ENCODE results near the gene LRP1B.
"Not testable (repeated sequence)": the region's sequence is repeated elsewhere in the genome, so short reads cannot be mapped to it uniquely, and the experiment has no call there.

LRP1B gene

GRCh38 chr2:141824790-141825189 lies 306.0 kb downstream of the LRP1B start:
- DNase-seq: no peak

GRCh38 chr2:141820893-141821292 lies 309.9 kb downstream of the LRP1B start:
- no peak overlapping the region for H3K4me3 ChIP-seq (ENCODE audit: insufficient read depth, low read depth, low read length, poor library complexity, severe bottlenecking)
- no peaks in the 10 kb centered on the region for H3K36me3 ChIP-seq (ENCODE audit: control insufficient read depth, insufficient read depth, low read length)
- no peaks in the 10 kb centered on the region for H3K4me1 ChIP-seq (ENCODE audit: control insufficient read depth, insufficient read depth, low read length, poor library complexity, severe bottlenecking)
- no peak overlapping the region for H3K27ac ChIP-seq (ENCODE audit: insufficient read depth, low read length, poor library complexity, severe bottlenecking)
- H3K9me3 ChIP-seq (ENCODE audit: control insufficient read depth, low read length): no peaks in the 10 kb centered on the region
- H3K27me3 ChIP-seq (replicated peaks; ENCODE audit: control insufficient read depth, insufficient read depth, low read length, poor library complexity, severe bottlenecking): no peaks in the 10 kb centered on the region
- DNase-seq: no peak

More at GRCh38 chr2:141824790-141825189, 306.0 kb downstream of the LRP1B start:
- Histone ChIP-seq H3K4me3 (ENCODE audit: insufficient read depth, low read depth, low read length, poor library complexity, severe bottlenecking) (no peak overlapping the region), H3K27me3 (replicated peaks; ENCODE audit: control insufficient read depth, insufficient read depth, low read length, poor library complexity, severe bottlenecking) (no peaks in the 10 kb centered on the region), H3K27ac (ENCODE audit: insufficient read depth, low read length, poor library complexity, severe bottlenecking) (no peak overlapping the region), H3K9me3 (ENCODE audit: control insufficient read depth, low read length) (no peaks in the 10 kb centered on the region), H3K36me3 (ENCODE audit: control insufficient read depth, insufficient read depth, low read length) (no peaks in the 10 kb centered on the region), H3K4me1 (ENCODE audit: control insufficient read depth, insufficient read depth, low read length, poor library complexity, severe bottlenecking) (no peaks in the 10 kb centered on the region)

GRCh38 chr2:141815320-141815719 lies 315.5 kb downstream of the LRP1B start:
- H3K9me3 ChIP-seq (ENCODE audit: control insufficient read depth, low read length); H3K4me3 ChIP-seq (ENCODE audit: insufficient read depth, low read depth, low read length, poor library complexity, severe bottlenecking); H3K4me1 ChIP-seq (ENCODE audit: control insufficient read depth, insufficient read depth, low read length, poor library complexity, severe bottlenecking); H3K27me3 ChIP-seq (replicated peaks; ENCODE audit: control insufficient read depth, insufficient read depth, low read length, poor library complexity, severe bottlenecking); DNase-seq; H3K27ac ChIP-seq (ENCODE audit: insufficient read depth, low read length, poor library complexity, severe bottlenecking); H3K36me3 ChIP-seq (ENCODE audit: control insufficient read depth, insufficient read depth, low read length): not testable (repeated sequence)

GRCh38 chr2:141814150-141814549 lies 316.7 kb downstream of the LRP1B start:
- H3K9me3 ChIP-seq (ENCODE audit: control insufficient read depth, low read length): no peaks in the 10 kb centered on the region

GRCh38 chr2:141810148-141810547 lies 320.7 kb downstream of the LRP1B start:
- H3K4me3 ChIP-seq (ENCODE audit: insufficient read depth, low read depth, low read length, poor library complexity, severe bottlenecking): no peak overlapping the region
- no peaks in the 10 kb centered on the region for H3K9me3 ChIP-seq (ENCODE audit: control insufficient read depth, low read length)
- no peaks in the 10 kb centered on the region for H3K4me1 ChIP-seq (ENCODE audit: control insufficient read depth, insufficient read depth, low read length, poor library complexity, severe bottlenecking)
- H3K27ac ChIP-seq (ENCODE audit: insufficient read depth, low read length, poor library complexity, severe bottlenecking): no peak overlapping the region
- H3K36me3 ChIP-seq (ENCODE audit: control insufficient read depth, insufficient read depth, low read length): no peaks in the 10 kb centered on the region
- no peaks in the 10 kb centered on the region for H3K27me3 ChIP-seq (replicated peaks; ENCODE audit: control insufficient read depth, insufficient read depth, low read length, poor library complexity, severe bottlenecking)
- no peak for DNase-seq

More at GRCh38 chr2:141814150-141814549, 316.7 kb downstream of the LRP1B start:
- no peak overlapping the region for H3K27ac ChIP-seq (ENCODE audit: insufficient read depth, low read length, poor library complexity, severe bottlenecking)
- no peaks in the 10 kb centered on the region for H3K4me1 ChIP-seq (ENCODE audit: control insufficient read depth, insufficient read depth, low read length, poor library complexity, severe bottlenecking)
- DNase-seq: no peak
- H3K36me3 ChIP-seq (ENCODE audit: control insufficient read depth, insufficient read depth, low read length): no peaks in the 10 kb centered on the region
- H3K27me3 ChIP-seq (replicated peaks; ENCODE audit: control insufficient read depth, insufficient read depth, low read length, poor library complexity, severe bottlenecking): no peaks in the 10 kb centered on the region
- H3K4me3 ChIP-seq (ENCODE audit: insufficient read depth, low read depth, low read length, poor library complexity, severe bottlenecking): no peak overlapping the region

- Histone ChIP-seq H3K9me3 (ENCODE audit: control insufficient read depth, low read length) (no peaks in the 10 kb centered on the region), H3K4me3 (ENCODE audit: insufficient read depth, low read depth, low read length, poor library complexity, severe bottlenecking) (no peak overlapping the region)
- no peak for DNase-seq
These were observed 324.7 kb downstream of the LRP1B start for GRCh38 chr2:141806090-141806489.

GRCh38 chr2:141805302-141805701 lies 325.5 kb downstream of the LRP1B start:
- no peak overlapping the region for H3K27ac ChIP-seq (ENCODE audit: insufficient read depth, low read length, poor library complexity, severe bottlenecking)
- H3K4me1 ChIP-seq (ENCODE audit: control insufficient read depth, insufficient read depth, low read length, poor library complexity, severe bottlenecking): no peaks in the 10 kb centered on the region
- no peaks in the 10 kb centered on the region for H3K27me3 ChIP-seq (replicated peaks; ENCODE audit: control insufficient read depth, insufficient read depth, low read length, poor library complexity, severe bottlenecking)
- no peaks in the 10 kb centered on the region for H3K36me3 ChIP-seq (ENCODE audit: control insufficient read depth, insufficient read depth, low read length)
- no peak for DNase-seq
- no peaks in the 10 kb centered on the region for H3K9me3 ChIP-seq (ENCODE audit: control insufficient read depth, low read length)
- H3K4me3 ChIP-seq (ENCODE audit: insufficient read depth, low read depth, low read length, poor library complexity, severe bottlenecking): no peak overlapping the region

More at GRCh38 chr2:141806090-141806489, 324.7 kb downstream of the LRP1B start:
- no peaks in the 10 kb centered on the region for H3K36me3 ChIP-seq (ENCODE audit: control insufficient read depth, insufficient read depth, low read length)
- no peaks in the 10 kb centered on the region for H3K27me3 ChIP-seq (replicated peaks; ENCODE audit: control insufficient read depth, insufficient read depth, low read length, poor library complexity, severe bottlenecking)
- no peaks in the 10 kb centered on the region for H3K4me1 ChIP-seq (ENCODE audit: control insufficient read depth, insufficient read depth, low read length, poor library complexity, severe bottlenecking)
- H3K27ac ChIP-seq (ENCODE audit: insufficient read depth, low read length, poor library complexity, severe bottlenecking): no peak overlapping the region

GRCh38 chr2:141796449-141796848 lies 334.4 kb downstream of the LRP1B start:
- H3K27me3 ChIP-seq (replicated peaks; ENCODE audit: control insufficient read depth, insufficient read depth, low read length, poor library complexity, severe bottlenecking): no peaks in the 10 kb centered on the region
- no peaks in the 10 kb centered on the region for H3K9me3 ChIP-seq (ENCODE audit: control insufficient read depth, low read length)
- H3K27ac ChIP-seq (ENCODE audit: insufficient read depth, low read length, poor library complexity, severe bottlenecking): no peak overlapping the region
- no peaks in the 10 kb centered on the region for H3K36me3 ChIP-seq (ENCODE audit: control insufficient read depth, insufficient read depth, low read length)
- no peaks in the 10 kb centered on the region for H3K4me1 ChIP-seq (ENCODE audit: control insufficient read depth, insufficient read depth, low read length, poor library complexity, severe bottlenecking)
- no peak for DNase-seq
- H3K4me3 ChIP-seq (ENCODE audit: insufficient read depth, low read depth, low read length, poor library complexity, severe bottlenecking): no peak overlapping the region

- H3K27me3 ChIP-seq (replicated peaks; ENCODE audit: control insufficient read depth, insufficient read depth, low read length, poor library complexity, severe bottlenecking): no peaks in the 10 kb centered on the region
- H3K27ac ChIP-seq (ENCODE audit: insufficient read depth, low read length, poor library complexity, severe bottlenecking): no peak overlapping the region
- no peaks in the 10 kb centered on the region for H3K36me3 ChIP-seq (ENCODE audit: control insufficient read depth, insufficient read depth, low read length)
- no peak for DNase-seq
- no peak overlapping the region for H3K4me3 ChIP-seq (ENCODE audit: insufficient read depth, low read depth, low read length, poor library complexity, severe bottlenecking)
- H3K4me1 ChIP-seq (ENCODE audit: control insufficient read depth, insufficient read depth, low read length, poor library complexity, severe bottlenecking): no peaks in the 10 kb centered on the region
- H3K9me3 ChIP-seq (ENCODE audit: control insufficient read depth, low read length): no peaks in the 10 kb centered on the region
These were observed 339.3 kb downstream of the LRP1B start for GRCh38 chr2:141791521-141791920.

- DNase-seq: no peak
- no peaks in the 10 kb centered on the region for H3K4me1 ChIP-seq (ENCODE audit: control insufficient read depth, insufficient read depth, low read length, poor library complexity, severe bottlenecking)
- no peak overlapping the region for H3K4me3 ChIP-seq (ENCODE audit: insufficient read depth, low read depth, low read length, poor library complexity, severe bottlenecking)
- H3K36me3 ChIP-seq (ENCODE audit: control insufficient read depth, insufficient read depth, low read length): no peaks in the 10 kb centered on the region
- H3K27me3 ChIP-seq (replicated peaks; ENCODE audit: control insufficient read depth, insufficient read depth, low read length, poor library complexity, severe bottlenecking): no peaks in the 10 kb centered on the region
- H3K9me3 ChIP-seq (ENCODE audit: control insufficient read depth, low read length): no peaks in the 10 kb centered on the region
- H3K27ac ChIP-seq (ENCODE audit: insufficient read depth, low read length, poor library complexity, severe bottlenecking): no peak overlapping the region
These were observed 348.2 kb downstream of the LRP1B start for GRCh38 chr2:141782574-141782973.

Data from effector memory CD4-positive, alpha-beta T cell (primary cell).